ENCODE measurements around the gene TTC4.

DNA sequence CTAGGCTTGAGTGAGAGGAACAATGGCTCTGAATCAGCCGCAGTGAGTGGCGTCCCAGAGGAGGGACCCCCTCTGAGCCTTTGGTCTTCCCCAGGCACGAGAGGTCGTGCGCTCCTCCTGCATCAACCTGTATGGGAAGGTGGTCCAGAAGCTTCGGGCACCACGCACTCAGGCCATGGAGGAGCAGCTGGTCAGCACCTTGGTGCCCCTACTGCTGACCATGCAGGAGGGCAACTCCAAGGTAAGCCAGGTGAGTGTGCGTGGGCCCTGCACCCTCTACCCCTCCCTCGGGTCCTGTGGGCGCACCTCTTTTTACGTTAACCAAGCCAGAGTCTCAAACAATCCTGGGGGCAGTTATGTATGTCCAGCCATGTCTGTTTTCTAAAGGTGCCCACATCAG, 13.7 kb upstream of the TTC4 start:
- no peak for TF ChIP-seq POLR2A (IDR thresholded peaks at IDR 0.05)
- TF ChIP-seq, protein P1, sequence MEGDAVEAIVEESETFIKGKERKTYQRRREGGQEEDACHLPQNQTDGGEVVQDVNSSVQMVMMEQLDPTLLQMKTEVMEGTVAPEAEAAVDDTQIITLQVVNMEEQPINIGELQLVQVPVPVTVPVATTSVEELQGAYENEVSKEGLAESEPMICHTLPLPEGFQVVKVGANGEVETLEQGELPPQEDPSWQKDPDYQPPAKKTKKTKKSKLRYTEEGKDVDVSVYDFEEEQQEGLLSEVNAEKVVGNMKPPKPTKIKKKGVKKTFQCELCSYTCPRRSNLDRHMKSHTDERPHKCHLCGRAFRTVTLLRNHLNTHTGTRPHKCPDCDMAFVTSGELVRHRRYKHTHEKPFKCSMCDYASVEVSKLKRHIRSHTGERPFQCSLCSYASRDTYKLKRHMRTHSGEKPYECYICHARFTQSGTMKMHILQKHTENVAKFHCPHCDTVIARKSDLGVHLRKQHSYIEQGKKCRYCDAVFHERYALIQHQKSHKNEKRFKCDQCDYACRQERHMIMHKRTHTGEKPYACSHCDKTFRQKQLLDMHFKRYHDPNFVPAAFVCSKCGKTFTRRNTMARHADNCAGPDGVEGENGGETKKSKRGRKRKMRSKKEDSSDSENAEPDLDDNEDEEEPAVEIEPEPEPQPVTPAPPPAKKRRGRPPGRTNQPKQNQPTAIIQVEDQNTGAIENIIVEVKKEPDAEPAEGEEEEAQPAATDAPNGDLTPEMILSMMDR (IDR thresholded peaks at IDR 0.05), result no peak
